Adipocyte (in vitro differentiated cells): ENCODE data around the gene KCNJ6.
"Not testable (repeated sequence)": the region's sequence is repeated elsewhere in the genome, so short reads cannot be mapped to it uniquely, and the experiment has no call there.

Experiments used
- DNase-seq: peaks from one replicate; pipeline ENCODE4 v3.0.0-alpha.2; 2015; ENCODE audit warnings: low read depth
- H3K27me3 ChIP-seq: replicated peaks from 2 replicates; pipeline ENCODE4 v1.7.0; 2013; ENCODE audit warnings: mild to moderate bottlenecking, low read length, moderate library complexity; ENCODE audit not compliant: control insufficient read depth, insufficient read depth
- H3K36me3 ChIP-seq: 2 replicates; pipeline ENCODE4 v1.7.0; 2013; ENCODE audit warnings: low read length, mild to moderate bottlenecking, moderate library complexity; ENCODE audit not compliant: control insufficient read depth, insufficient read depth, severe bottlenecking
- H3K4me1 ChIP-seq: 2 replicates; pipeline ENCODE4 v1.7.0; 2013; ENCODE audit warnings: mild to moderate bottlenecking, low read length, moderate library complexity; ENCODE audit not compliant: control insufficient read depth, insufficient read depth
- H3K4me3 ChIP-seq: 2 replicates; pipeline ENCODE4 v1.7.0; 2013; ENCODE audit warnings: mild to moderate bottlenecking, low read length, moderate library complexity
- H3K9ac ChIP-seq: 2 replicates; pipeline ENCODE4 v1.7.0; 2013; ENCODE audit warnings: mild to moderate bottlenecking, low read length, moderate library complexity
- H3K9me3 ChIP-seq: 2 replicates; pipeline ENCODE4 v1.7.0; 2013; ENCODE audit warnings: mild to moderate bottlenecking, low read length, moderate library complexity; ENCODE audit not compliant: control insufficient read depth

Gene KCNJ6

DNA sequence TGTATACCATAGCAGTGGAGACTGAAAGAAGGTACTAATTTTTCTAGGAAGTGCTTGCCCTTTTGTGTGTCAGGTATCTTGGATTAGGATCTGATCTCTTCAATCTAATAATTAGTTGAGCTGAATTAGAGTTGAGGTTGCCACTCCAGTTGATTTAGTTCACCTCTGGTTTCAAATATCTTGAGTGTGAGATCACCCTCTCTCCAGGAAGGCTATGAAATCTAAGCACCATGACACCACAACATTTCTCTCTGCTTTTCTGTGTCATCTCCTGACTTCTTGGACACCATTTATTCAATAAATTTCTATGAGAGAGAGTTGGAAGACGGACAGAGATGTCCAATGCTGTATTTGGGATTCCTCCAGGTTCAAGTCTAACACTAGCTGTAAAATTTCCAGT lies 336.9 kb downstream of the KCNJ6 start:
- Histone ChIP-seq H3K4me3 (no peak overlapping the region), H3K36me3 (no peaks in the 10 kb centered on the region), H3K4me1 (no peaks in the 10 kb centered on the region), H3K9ac (no peak overlapping the region), H3K27me3 (no peaks in the 10 kb centered on the region), H3K9me3 (peaks cover 14% of the 10 kb centered on the region)
- no peak for DNase-seq

DNA sequence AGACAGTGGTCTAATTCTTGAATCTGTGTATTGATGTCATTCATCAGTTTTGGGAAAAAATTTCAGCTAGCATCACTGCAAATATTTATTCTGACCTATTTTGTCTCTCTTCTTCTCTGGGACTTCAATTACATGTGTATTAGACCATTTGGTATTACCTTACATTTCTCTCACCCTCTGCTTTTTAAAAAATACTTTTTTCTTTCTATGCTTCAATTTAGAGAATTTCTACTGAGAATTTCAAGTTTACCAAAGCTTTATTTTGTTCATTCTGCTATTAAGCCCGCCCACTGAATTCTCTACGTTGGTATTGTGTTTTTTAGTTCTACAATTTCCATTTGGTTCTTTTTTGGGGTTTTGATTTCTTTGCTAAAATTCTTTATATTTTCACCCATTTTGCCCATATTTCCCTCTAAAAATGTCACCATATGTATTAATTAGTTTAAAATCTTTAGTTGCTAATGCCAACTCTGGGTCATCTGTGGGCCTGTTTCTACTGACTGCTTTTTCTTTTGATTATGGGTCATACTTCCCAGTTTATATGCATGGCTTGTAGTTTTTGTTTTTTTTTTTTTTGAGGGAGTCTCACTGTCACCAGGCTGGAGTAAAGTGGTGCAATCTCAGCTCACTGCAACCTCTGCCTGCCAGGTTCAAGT lies 337.7 kb downstream of the KCNJ6 start:
- Histone ChIP-seq H3K4me3 (no peak overlapping the region), H3K9ac (no peak overlapping the region), H3K9me3 (peaks cover 14% of the 10 kb centered on the region), H3K27me3 (no peaks in the 10 kb centered on the region), H3K36me3 (no peaks in the 10 kb centered on the region), H3K4me1 (no peaks in the 10 kb centered on the region)
- DNase-seq: no peak

DNA sequence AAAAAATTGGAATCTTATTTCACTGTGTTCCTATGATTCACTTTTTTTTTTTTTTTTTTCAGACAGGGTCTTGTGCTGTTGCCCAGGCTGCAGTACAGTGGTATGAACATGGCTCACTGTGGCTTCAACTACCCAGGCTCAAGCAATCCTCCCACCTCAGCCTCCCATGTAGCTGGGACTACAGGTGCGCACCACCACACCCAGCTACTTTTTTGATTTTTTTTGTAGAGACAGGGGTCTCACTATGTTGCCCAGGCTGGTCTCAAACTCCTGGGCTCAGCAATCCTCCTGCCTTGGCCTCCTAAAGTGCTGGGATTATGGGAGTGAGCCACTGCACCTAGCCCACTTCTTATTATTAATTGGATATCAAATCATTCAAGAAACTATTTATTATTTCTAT lies 339.3 kb downstream of the KCNJ6 start:
- H3K9ac ChIP-seq, DNase-seq, H3K4me1 ChIP-seq, H3K27me3 ChIP-seq, H3K4me3 ChIP-seq, H3K36me3 ChIP-seq: not testable (repeated sequence)
- peaks cover 14% of the 10 kb centered on the region for H3K9me3 ChIP-seq

DNA sequence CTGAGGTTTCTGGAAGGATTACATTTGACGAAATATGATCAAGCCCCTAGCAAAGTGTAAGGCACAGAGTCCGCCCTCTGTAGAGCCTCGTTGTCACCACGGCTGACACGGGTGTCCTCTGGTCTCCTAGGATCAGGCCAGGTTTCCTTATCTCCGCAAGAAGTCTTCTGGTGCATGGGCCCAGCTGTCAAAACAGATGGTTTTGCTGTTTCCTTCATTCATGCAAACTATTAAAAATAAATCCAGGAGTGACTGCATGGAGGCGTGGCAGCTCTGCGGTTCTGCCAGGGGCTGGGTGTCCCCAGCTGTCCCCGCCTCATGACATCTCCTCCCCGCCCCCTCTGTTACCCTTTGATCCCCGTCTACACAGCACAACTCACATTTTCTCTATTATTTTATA lies 340.7 kb downstream of the KCNJ6 start:
- Histone ChIP-seq H3K4me1 (no peaks in the 10 kb centered on the region), H3K9me3 (peaks cover 14% of the 10 kb centered on the region), H3K27me3 (peaks cover 10% of the 10 kb centered on the region), H3K4me3 (no peak overlapping the region), H3K9ac (no peak overlapping the region), H3K36me3 (no peaks in the 10 kb centered on the region)
- DNase-seq: no peak

DNA sequence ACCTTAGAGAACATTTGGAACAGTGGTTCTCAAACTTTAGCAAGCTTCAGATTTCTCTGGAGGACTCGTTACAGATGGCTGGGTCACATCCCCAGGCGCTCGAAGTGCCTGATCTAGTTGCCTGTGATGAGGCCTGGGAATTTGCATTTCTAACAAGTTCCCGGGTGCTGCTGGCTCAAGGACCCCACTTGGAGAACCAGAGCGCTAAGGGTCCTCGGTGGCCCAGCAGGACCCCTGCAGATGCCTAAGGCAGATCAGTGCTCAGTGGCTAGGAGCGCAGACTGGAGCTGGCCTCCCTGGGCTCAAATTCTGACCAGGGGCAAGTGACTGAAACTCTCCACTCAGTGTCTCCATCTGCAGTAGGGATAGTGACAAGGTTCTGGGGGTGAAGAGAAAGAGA lies 341.5 kb downstream of the KCNJ6 start:
- no peaks in the 10 kb centered on the region for H3K4me1 ChIP-seq
- peaks cover 14% of the 10 kb centered on the region for H3K9me3 ChIP-seq
- H3K4me3 ChIP-seq: no peak overlapping the region
- no peaks in the 10 kb centered on the region for H3K36me3 ChIP-seq
- DNase-seq: no peak
- H3K27me3 ChIP-seq: peaks cover 13% of the 10 kb centered on the region
- no peak overlapping the region for H3K9ac ChIP-seq

DNA sequence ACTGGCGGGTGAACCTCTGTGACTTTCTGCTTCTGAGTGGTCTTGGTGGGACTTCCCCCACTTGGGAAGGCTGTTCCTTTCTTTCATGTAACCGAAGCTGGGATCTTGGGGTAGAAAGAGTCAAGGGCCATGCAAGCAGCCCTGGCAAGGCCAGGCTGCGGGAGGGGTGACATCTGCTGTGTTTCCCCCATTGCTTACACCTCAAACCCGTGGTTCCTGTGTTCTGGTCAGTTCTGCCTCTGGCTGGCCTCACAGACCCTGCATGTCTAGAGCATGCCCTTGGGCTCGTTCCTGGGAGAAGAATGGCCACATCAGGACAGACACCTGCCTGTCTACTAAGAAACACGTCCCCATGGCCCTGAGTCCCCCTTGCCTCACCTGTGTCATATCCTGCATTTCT lies 341.9 kb downstream of the KCNJ6 start:
- Histone ChIP-seq H3K9me3 (peaks cover 14% of the 10 kb centered on the region), H3K4me1 (no peaks in the 10 kb centered on the region), H3K27me3 (peaks cover 14% of the 10 kb centered on the region), H3K36me3 (no peaks in the 10 kb centered on the region), H3K9ac (no peak overlapping the region), H3K4me3 (no peak overlapping the region)
- DNase-seq: no peak

DNA sequence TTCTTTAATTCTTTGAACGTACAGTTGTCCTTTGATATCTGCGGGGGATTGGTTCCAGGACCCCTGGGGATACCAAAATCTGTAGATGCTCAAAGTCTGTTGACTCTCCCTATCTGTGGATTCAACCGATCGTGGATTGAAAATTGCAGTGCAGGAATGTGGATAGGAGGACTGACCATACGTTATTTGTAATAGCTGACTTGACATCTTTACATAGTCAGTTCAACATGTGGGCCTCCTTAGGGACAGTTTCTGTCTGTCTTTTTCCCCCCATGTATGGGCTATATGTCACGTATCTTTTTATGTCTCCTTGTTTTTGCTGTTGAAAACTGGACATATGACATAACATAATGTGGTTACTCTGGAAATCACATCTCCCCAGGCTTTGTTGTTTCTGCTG lies 344.8 kb downstream of the KCNJ6 start:
- Histone ChIP-seq H3K4me1 (no peaks in the 10 kb centered on the region), H3K9ac (no peak overlapping the region), H3K36me3 (no peaks in the 10 kb centered on the region), H3K4me3 (no peak overlapping the region), H3K9me3 (no peaks in the 10 kb centered on the region), H3K27me3 (peaks cover 19% of the 10 kb centered on the region)
- DNase-seq: no peak

DNA sequence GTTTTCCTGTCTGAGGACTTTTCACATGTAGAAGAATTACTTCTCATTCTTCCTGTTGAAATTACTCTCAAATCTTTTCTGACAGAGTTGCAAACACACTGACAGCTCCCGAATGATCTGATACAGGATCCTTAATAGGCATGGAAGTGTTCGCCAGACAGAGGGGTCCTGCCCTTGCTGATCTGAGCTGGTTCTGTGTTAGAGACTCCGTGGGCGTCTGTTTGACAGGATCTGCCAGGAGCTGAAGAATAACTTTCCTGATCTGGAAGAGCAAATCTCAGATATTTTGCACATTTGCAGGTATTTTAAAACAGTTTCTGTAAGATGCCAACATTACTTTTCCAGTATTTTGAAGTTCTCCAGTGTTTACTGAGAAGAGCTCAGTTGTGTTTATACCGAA lies 347.3 kb downstream of the KCNJ6 start:
- H3K9ac ChIP-seq: no peak overlapping the region
- H3K9me3 ChIP-seq: no peaks in the 10 kb centered on the region
- peaks cover 19% of the 10 kb centered on the region for H3K27me3 ChIP-seq
- peaks cover 12% of the 10 kb centered on the region for H3K4me1 ChIP-seq
- H3K4me3 ChIP-seq: no peak overlapping the region
- H3K36me3 ChIP-seq: no peaks in the 10 kb centered on the region
- DNase-seq: no peak

DNA sequence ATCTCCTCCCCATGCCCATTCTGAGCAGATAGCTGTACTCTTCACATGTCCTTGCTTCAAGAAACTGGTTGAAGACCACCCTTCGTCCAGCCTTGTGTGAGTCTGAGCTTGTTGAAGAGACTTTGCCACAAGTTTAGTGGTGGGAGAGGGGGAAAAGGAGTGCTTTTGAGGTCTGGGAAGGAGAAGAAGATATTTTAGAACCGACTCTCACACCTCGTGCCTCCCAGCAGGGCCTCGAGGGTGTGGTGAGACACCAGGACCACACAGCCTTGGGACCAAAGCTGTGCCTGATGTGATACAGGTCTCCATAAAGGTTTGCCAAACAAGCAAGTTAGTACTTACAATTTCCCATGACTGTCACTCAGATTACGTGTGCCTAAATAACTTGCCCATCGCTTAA lies 347.8 kb downstream of the KCNJ6 start:
- H3K9me3 ChIP-seq: no peaks in the 10 kb centered on the region
- H3K27me3 ChIP-seq: peaks cover 19% of the 10 kb centered on the region
- no peak overlapping the region for H3K4me3 ChIP-seq
- H3K4me1 ChIP-seq: peaks cover 13% of the 10 kb centered on the region
- H3K36me3 ChIP-seq: no peaks in the 10 kb centered on the region
- no peak for DNase-seq
- H3K9ac ChIP-seq: no peak overlapping the region

DNA sequence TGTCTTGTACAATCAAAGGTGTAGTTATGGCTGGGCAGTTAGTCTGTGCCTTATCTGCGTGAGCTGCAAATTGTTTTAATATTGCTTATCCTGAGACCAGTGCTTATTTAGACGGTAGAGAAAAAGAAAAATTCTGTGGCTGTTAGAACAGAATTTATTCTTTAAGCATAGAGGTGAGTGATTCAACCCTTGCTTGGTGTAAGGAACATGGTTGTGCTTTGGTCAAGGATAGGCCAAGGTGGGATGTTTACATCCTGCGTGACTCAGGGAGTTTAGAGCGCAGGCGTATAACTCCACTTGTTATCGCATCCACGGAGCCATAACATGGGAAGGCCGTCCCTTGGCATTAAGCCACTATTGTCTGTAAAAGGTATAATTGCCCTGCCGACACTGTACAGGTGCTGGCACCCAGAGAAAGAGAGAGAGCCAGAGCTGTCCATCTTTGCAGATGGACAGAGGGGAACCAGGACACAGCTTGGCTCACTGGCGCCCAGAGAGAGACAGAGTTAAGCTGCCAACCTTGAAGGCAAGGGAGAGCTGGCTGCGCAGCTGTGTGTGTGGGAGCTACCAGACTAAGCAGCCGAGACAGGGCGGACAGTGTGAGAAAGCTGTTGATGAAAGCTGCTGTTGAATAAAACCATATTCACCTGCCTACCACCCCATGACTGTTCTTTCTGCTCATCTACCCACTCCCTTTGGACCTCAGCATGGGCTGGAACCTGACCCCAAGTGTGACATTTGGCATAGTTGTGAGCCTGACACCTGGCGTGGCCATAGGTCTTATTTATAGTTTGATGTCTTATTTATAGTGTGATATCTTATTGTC lies 349.3 kb downstream of the KCNJ6 start:
- H3K4me1 ChIP-seq: peaks cover 19% of the 10 kb centered on the region
- H3K9ac ChIP-seq: no peak overlapping the region
- H3K4me3 ChIP-seq: no peak overlapping the region
- no peak for DNase-seq
- no peaks in the 10 kb centered on the region for H3K36me3 ChIP-seq
- H3K9me3 ChIP-seq: no peaks in the 10 kb centered on the region
- H3K27me3 ChIP-seq: peaks cover 19% of the 10 kb centered on the region

DNA sequence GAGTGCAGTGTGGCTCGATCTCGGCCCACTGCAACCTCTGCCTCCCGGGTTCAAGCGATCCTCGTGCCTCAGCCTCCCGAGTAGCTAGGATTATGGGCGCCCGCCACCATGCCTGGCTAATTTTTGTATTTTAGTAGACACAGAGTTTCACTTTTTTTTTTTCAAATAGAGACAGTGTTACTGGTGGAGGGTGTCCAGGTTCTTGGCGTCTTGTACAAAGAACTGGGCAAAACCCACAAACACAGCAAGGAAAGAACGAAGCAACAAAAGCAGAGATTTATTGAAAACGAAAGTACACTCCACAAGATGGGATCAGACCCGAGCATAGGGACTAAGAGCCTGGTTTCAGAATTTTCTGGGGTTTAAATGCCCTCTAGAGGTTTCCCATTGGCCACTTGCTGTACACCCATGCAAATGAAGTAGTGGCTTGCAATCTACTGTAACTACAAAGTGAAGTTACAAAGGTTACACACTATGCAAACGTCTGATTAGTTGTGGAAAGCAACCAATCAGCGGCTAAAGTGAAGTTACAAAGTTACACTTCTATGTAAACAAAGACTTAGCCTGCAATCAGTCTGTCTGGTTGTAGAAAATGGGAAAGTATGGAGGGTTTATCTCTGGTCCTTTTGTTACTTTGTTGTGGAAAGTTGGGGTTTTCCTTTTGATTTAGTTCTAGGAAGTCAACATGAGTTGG lies 350.6 kb downstream of the KCNJ6 start:
- no peak overlapping the region for H3K4me3 ChIP-seq
- peaks cover 19% of the 10 kb centered on the region for H3K4me1 ChIP-seq
- no peaks in the 10 kb centered on the region for H3K36me3 ChIP-seq
- DNase-seq: peak; percentile 17
- no peak overlapping the region for H3K9ac ChIP-seq
- peaks cover 9% of the 10 kb centered on the region for H3K27me3 ChIP-seq
- H3K9me3 ChIP-seq: no peaks in the 10 kb centered on the region
